ENCODE data around the gene C4B. TPM values are rescaled to one million over a fixed set of nuclear protein-coding genes. Genes with fewer than 3 reads are reported as not detected.
"Not testable (repeated sequence)": the region's sequence is repeated elsewhere in the genome, so short reads cannot be mapped to it uniquely, and the experiment has no call there.

The C4B gene
- 3.2 TPM for polyA plus RNA-seq (2012; ENCODE audit: insufficient read depth, insufficient read length)

- H3K4me3 ChIP-seq (ENCODE audit: low read length); DNase-seq (ENCODE audit: low read depth, low spot score): not testable (repeated sequence)
Measured at GRCh38 chr6:32014547-32014946, at the start of gene C4B. Gene C4B, plus strand, starts transcription at chr6:32014795. Its CDS starts 51 bp downstream, at chr6:32014846.

GRCh38 chr6:31965700-31966099, 48.9 kb upstream of the C4B start:
- no peak for DNase-seq (ENCODE audit: low read depth, low spot score)

GRCh38 chr6:31966506-31966905, 48.1 kb upstream of the C4B start:
- no peak overlapping the region for H3K4me3 ChIP-seq (ENCODE audit: low read length)
- no peak for DNase-seq (ENCODE audit: low read depth, low spot score)

More at GRCh38 chr6:31965700-31966099, 48.9 kb upstream of the C4B start:
- no peak overlapping the region for H3K4me3 ChIP-seq (ENCODE audit: low read length)

- no peak for DNase-seq (ENCODE audit: low read depth, low spot score)
Measured at GRCh38 chr6:31966997-31967925, 47.3 kb upstream of the C4B start.

GRCh38 chr6:31967926-31968320, 46.7 kb upstream of the C4B start:
- no peak overlapping the region for H3K4me3 ChIP-seq (ENCODE audit: low read length)
- no peak for DNase-seq (ENCODE audit: low read depth, low spot score)

More at GRCh38 chr6:31966997-31967925, 47.3 kb upstream of the C4B start:
- H3K4me3 ChIP-seq (ENCODE audit: low read length) = no peak overlapping the region

GRCh38 chr6:31968326-31968725, 46.3 kb upstream of the C4B start:
- no peak overlapping the region for H3K4me3 ChIP-seq (ENCODE audit: low read length)
- no peak for DNase-seq (ENCODE audit: low read depth, low spot score)

GRCh38 chr6:31968791-31969711, 45.5 kb upstream of the C4B start:
- DNase-seq (ENCODE audit: low read depth, low spot score) = no peak
- no peak overlapping the region for H3K4me3 ChIP-seq (ENCODE audit: low read length)

- H3K4me3 ChIP-seq (ENCODE audit: low read length) = no peak overlapping the region
- DNase-seq (ENCODE audit: low read depth, low spot score) = no peak
Measured at GRCh38 chr6:31969712-31970603, 44.6 kb upstream of the C4B start.

- DNase-seq (ENCODE audit: low read depth, low spot score) = no peak
- peak overlapping the region; percentile 89 for H3K4me3 ChIP-seq (ENCODE audit: low read length)
Measured at GRCh38 chr6:31970604-31971271, 43.9 kb upstream of the C4B start.

GRCh38 chr6:31971279-31971992, 43.2 kb upstream of the C4B start:
- DNase-seq (ENCODE audit: low read depth, low spot score) = no peak
- H3K4me3 ChIP-seq (ENCODE audit: low read length) = peak overlapping the region; percentile 89

- H3K4me3 ChIP-seq (ENCODE audit: low read length) = peak within 1 kb of the TSS; percentile 89
- peak; percentile 98 for DNase-seq (ENCODE audit: low read depth, low spot score)
Measured at GRCh38 chr6:31971993-31972708, 42.4 kb upstream of the C4B start, which contains the start of gene DXO. Gene DXO, minus strand, starts transcription at chr6:31972138. Its CDS starts 463 bp downstream, at chr6:31971675.

GRCh38 chr6:31972709-31973350, 41.8 kb upstream of the C4B start:
- peak overlapping the region; percentile 89 for H3K4me3 ChIP-seq (ENCODE audit: low read length)
- no peak for DNase-seq (ENCODE audit: low read depth, low spot score)

- DNase-seq (ENCODE audit: low read depth, low spot score); H3K4me3 ChIP-seq (ENCODE audit: low read length): not testable (repeated sequence)
Measured at GRCh38 chr6:31976065-31976464, 38.5 kb upstream of the C4B start.

GRCh38 chr6:31977816-31978431, 36.7 kb upstream of the C4B start:
- DNase-seq (ENCODE audit: low read depth, low spot score) = no peak
- H3K4me3 ChIP-seq (ENCODE audit: low read length) = no peak overlapping the region

GRCh38 chr6:31978831-31979230, 35.8 kb upstream of the C4B start:
- no peak for DNase-seq (ENCODE audit: low read depth, low spot score)
- no peak overlapping the region for H3K4me3 ChIP-seq (ENCODE audit: low read length)
